Activated CD4-positive, alpha-beta T cell treated with anti-CD3 and anti-CD28 coated beads for 24 hours (primary cell): ENCODE data around the gene GPR33.
"Not testable (repeated sequence)": the region's sequence is repeated elsewhere in the genome, so short reads cannot be mapped to it uniquely, and the experiment has no call there.

Source experiments
- DNase-seq, 2 donors: peaks; one replicate each; pipeline ENCODE4 v3.0.0-alpha.2; 2020; ENCODE audit warnings: low read depth in 2 of 2

The GPR33 gene

GRCh38 chr14:31457665-31458659 is 29.9 kb downstream of the GPR33 start:
- DNase-seq, result no peak

GRCh38 chr14:31456841-31457664 is 30.8 kb downstream of the GPR33 start, which contains the start of gene DTD2:
TSS of gene DTD2 (minus strand) at chr14:31457506. CDS start at chr14:31457393, 113 bp downstream.
- peak; percentile 83 to 86 for DNase-seq

GRCh38 chr14:31449971-31450610 is 37.7 kb downstream of the GPR33 start:
- DNase-seq, result no peak

GRCh38 chr14:31449136-31449535 is 38.7 kb downstream of the GPR33 start:
- DNase-seq, result no peak

GRCh38 chr14:31445703-31446102 is 42.1 kb downstream of the GPR33 start:
- DNase-seq, result no peak

GRCh38 chr14:31442284-31442683 is 45.6 kb downstream of the GPR33 start:
- no peak for DNase-seq

GRCh38 chr14:31441273-31442111 is 46.3 kb downstream of the GPR33 start:
- DNase-seq, result no peak

- DNase-seq, result no peak
Measured at GRCh38 chr14:31440280-31440679, 47.6 kb downstream of the GPR33 start.

GRCh38 chr14:31439561-31439960 is 48.3 kb downstream of the GPR33 start:
- no peak for DNase-seq

GRCh38 chr14:31437045-31437691 is 50.7 kb downstream of the GPR33 start:
- DNase-seq, result not testable (repeated sequence)

- no peak for DNase-seq
Measured at GRCh38 chr14:31435276-31435675, 52.6 kb downstream of the GPR33 start.
